NCI-H2227 treated with DMSO at 0.1 percent for 48 hours (cell line): Measurements from ENCODE around the gene NME3.
"Not testable (repeated sequence)": the region's sequence is repeated elsewhere in the genome, so short reads cannot be mapped to it uniquely, and the experiment has no call there.

Experiments used
- DNase-seq: peaks from one replicate; lab custom pipeline; 2025; lab: John Stamatoyannopoulos, UW

Gene NME3

DNA sequence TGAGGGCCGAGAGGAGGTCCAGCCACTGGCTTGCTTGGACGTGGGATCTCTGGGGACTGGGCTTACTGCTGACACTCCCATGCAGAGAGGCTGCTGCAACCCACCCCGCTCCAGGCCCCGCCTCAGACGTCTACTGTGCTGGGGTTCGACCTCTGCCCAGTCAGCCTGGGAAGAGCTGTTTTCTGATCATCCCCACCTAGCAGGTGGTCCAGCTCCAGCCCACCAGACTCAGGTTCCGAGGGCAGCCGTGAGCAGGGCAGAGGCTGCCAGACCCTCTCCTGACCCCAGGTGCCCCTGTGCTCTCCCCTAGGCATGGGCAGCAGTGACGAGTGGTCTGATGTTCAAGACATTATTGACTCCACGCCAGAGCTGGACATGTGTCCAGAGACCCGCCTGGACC, 23.4 kb downstream of the NME3 start:
- no peak for DNase-seq

DNA sequence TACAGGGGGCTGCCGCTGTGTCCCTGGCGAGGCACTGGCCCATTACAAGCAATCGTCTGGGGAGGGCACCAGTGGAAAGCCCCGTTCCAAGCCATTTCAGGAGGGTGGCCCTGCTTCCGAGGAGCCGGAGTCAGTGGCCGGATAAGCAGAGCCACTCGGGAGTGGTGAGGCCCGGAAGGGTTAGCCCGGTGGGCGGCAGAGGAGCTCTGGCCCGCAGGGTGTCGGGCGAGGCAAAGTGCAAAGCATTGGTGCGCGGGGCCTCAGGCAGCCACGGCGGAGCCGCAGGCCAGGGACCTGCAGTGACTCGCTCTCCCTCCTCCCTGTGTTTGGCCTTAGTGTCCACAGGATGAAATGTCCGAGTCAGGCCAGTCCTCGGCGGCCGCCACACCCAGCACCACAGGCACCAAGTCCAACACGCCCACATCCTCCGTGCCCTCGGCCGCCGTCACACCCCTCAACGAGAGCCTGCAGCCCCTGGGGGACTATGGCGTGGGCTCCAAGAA, 24.6 kb downstream of the NME3 start:
- DNase-seq, result no peak

DNA sequence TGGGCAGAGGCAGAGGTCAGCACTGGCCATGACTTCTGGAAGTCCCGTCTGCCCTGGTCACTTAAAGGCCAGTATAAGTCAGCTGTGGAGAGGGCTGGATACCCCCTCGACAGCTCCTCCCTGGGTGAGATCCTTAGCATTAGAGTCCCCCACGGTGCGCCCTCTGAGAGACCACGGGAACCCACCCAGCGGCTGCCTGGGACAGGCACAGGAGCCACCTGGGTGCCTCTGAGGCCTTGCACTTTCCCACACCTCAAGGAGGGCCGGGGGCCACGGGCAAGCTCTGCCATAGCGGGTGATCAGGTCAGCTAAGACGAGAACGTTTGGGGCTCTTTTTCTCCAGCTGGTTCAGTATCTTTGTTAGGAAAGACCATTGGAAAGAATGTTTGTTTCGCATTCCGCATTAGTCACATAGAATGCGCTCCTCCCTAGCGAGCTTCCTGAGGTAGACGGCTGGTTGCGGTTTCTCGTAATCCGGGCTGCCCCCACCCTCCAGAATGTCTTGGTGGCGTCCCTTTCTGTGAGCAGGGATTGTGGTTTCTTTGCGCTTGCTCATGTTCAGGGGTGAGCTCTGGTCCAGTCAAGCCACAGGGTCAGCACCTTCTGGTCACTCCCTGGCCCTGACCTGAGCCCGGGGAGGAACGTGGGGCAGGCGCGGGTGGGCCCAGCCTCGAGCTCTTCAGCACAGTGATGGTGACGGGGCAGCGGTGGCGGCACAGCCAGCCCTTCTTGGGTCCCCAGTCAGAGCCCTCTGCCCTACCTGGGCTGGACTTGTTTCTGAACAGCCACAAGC, 25.2 kb downstream of the NME3 start:
- no peak for DNase-seq

DNA sequence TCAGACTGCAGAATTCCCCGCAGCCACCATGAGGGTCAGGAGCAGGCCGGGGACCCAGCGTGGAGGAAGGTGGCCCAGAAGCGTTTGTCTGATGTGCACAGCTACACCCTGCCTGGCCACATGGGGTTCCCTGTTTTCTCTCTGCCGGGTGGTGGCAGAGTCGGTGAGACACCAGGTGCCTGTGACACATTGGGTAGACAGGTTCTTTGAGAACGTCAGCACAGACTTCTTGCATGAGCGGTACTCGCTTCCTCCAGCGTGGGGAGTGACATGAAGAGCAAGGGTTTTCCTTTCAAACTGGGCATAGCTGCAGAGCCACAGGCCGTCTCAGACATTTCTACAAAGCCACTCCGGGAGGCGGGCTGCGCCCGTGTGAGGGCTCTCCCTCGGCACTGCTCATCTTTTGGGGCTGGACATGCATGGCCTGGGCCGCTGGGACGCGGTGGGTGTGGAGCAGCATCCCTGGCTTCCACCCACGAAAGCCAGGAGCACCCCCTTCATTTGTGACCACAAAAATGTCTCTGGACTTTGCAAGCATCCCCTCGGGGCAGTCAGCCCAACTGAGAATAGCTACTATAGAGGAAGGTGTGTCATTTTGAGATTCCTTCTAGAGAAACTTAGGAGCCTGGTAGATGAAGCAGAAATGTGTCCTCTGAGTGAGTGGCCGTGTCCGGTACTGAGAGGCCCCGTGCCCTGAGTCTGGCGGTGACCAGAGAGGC, 26.0 kb downstream of the NME3 start:
- DNase-seq, result no peak

DNA sequence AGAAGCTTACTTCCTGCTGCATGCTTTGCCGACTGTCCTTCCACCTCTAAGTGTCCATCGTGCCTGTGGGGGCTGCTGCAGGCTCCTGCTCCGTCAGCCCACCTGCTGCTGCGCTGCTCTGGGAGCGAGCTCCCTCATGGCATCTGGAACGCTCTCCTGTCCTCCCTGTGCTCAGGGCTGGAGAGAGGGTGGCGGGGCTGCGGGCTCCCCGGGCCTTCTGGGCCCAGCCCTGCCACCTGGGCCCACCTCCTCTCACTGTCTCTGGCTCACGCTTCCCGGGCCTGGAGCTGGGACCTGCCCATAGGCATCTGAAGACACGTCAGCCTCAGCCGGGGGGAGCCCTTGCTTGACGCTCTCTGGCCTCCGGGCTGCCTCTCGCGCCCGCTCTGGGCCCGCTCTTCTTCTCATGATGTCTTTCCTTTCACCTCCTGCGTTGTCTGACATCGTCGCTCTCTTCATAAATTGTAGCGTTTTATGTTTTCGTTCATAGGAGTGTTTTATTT, 27.0 kb downstream of the NME3 start:
- DNase-seq, result no peak

DNA sequence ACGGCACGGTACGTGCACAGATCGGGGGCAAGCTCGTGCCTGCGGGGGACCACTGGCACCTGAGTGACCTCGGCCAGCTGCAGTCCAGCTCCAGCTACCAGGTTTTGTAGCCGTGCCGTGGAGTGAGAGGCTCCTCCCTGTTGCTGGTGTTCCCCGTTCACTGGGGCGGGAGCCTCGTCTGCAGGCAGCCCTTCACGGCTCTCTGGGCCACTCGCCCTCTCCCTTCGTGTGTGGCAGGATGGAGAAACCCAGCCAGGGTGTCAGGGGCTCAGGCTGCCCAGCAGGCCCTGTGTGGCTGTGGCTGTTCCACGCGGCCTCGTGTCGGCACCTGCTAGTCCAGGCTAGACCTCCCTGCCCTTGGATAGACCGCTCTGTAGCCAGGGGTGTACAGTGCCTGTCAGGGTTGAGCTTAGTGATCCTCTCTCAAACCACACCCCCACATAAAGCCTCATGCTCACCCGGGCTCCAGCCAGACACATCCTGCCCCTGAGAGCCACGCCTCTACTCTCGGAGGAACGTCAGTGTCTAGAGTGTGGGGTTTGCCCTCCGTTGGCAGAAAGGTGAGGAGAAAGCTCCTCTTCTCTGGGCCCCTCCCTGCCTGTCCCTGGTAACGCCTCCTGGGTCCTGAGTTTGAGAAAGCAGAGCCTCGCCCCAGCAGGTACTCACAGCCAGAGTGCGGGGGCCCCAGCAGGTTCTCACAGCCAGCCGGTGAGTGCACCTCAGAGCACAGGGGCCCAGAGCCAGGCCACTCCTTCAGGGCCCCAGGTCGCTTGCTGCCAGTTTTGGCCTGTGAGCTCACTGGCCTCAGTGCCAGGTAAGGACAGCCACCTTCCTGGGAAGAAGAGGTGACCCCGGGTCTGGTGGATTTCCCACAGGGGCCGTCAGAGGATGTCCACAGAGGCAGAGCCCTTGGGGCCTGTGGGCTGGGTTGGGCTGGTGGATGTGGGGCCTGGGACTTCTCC, 27.7 kb downstream of the NME3 start:
- DNase-seq, result no peak

DNA sequence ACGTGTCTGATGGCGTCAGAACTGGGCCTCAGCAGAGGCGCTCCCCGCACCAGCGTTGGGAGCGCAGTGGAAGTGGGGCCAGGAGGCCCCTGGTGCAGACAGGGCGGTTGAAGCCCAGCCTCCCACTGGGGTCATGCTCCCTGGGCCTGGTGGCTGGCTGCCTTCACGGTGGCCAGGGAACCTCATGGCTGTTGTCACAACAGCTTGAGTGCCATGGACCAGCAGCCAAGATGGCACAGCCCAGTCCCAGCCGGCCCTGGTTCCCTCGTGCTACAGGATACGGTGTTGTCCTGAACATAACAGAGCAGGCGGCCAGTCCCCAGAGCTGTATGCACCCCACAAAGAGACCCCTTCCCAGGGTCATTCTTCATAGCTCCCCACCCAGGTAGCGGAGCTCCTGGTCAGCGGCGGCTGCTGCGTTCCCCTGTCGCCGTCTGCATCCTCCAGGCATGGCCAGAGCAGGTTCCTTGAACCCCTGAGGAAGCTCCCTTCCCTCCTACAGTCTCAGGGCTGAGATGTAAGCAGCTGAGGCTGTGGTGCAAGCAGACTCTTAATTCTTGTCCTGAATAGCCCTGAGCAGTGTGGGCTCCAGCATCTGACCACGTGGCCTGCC, 29.7 kb downstream of the NME3 start:
- no peak for DNase-seq

DNA sequence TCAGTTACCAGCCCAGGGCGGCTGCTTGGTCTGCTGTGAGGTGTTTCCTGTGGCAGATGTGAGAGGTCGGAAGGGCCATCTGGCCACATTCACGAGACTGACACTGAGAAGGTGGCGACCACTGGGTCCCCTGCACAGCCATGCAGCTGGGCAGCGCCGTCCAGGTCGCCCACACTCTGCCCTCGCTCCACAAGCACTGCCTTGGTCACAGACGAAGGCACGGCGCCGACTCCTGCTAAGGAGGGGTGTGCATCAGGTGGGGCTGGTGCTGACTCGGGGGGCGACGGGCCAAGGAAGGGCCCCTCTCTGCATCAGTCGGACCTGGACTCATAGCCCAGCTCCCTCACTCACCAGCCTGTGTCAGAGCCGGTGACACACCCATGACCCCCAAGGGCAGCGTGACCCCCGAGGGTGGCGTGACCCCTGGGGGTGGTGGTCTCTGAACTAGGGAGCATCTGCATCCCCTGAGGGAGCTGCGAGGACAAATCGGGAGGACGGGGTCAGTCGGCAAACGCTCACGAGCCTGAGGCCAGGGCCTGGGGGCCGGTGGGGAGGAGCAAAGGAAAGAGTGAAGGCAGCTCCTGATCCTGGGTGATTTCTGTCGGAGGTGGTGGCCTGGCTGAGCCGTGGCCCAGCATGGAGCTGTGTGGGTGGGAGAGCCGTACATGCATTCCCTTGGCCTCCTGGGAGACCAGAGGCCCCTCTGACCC, 30.4 kb downstream of the NME3 start:
- DNase-seq, result no peak

DNA sequence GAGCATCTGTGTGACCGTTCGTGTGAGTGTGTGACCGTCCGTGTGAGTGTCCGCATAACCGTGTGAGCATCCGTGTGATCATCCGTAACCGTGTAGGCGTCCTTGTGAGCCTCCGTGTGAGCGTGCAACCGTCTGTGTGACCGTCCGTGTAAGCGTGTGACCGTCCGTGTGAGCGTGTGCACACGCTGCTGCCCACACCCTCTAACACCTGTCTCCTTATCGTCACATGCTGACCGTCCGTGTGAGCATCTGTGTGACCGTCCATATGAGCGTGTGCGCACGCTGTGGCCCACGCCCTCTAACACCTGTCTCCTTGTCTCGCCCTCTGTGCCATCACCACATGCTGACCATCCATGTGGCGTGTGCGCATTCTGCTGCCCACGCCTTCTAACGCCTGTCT, 31.1 kb downstream of the NME3 start:
- no peak for DNase-seq

DNA sequence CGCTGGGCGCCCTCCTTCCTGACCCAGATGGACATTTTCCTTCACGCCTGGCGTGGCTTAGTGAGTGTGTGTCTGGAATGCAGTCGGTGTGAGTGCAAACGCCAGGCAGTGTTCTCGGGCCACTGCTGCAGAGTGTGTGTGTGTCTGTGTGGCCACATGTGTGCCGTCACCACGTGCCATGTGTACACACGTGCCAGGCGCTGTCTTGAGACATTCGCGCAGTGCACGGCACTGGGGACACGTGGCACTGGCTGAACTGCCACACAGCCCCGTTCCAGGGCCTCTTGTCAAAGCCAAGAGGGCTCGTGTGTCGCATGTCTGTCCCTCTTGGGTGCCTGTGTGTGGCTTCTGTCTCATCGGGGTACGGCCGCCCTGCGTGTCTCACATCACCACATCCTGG, 36.5 kb downstream of the NME3 start:
- DNase-seq, result no peak

DNA sequence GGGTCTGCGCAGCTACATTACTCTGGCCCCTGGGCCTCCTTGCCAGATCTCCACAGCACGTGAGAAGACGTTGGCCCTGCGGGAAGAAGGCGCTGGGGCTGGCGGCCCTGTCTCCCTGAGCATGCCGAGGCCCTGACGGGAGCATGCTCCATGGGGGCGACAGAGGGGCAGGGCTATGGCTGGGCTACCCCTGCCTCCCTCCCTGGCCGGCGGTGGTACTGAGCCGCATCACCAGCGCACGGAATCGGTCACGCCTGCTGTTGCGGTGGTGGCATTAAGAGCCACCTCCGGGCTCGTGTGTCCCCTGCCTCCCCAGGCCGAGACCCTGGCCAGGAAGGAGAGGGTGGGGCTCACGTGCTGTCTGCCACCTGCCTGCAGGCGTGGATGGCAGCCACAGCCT, 37.2 kb downstream of the NME3 start:
- DNase-seq, result no peak

DNA sequence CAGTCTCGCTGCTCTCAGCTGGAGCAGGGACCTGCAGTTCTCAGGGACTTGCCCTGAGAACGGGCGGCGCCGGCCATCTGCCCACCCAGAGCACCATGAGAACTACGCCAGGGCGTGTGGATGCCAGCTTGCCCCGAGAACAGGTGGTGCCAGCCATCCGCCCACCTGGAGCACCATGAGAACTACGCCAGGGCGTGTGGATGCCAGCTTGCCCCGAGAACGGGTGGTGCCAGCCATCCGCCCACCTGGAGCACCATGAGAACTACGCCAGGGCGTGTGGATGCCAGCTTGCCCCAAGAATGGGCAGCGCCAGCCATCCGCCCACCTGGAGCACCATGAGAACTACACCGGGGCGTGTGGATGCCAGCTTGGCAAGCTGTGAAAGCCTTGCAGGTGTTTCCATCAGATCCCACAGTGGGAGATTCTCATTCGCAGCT, 38.8 kb downstream of the NME3 start:
- DNase-seq, result not testable (repeated sequence)

DNA sequence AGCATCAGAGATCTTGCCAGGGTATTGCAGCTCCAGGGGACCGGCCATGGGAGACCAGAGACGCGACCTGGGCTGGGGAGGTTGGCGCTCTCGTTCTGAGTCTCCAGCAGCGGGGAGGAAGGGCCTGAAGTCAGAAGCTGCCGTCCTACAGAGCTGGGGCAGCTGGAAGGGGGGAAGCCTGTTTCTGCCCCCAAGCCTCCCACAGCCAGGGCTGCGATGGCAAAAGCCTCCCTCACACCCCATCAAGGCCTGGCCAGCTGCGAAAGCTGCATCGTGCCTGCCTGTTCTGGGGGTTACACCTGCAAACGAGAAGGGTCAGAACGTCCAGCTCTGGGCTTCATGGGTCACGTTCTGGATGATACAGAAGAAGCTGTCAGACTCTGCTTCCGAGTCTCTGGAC, 39.3 kb downstream of the NME3 start:
- no peak for DNase-seq

DNA sequence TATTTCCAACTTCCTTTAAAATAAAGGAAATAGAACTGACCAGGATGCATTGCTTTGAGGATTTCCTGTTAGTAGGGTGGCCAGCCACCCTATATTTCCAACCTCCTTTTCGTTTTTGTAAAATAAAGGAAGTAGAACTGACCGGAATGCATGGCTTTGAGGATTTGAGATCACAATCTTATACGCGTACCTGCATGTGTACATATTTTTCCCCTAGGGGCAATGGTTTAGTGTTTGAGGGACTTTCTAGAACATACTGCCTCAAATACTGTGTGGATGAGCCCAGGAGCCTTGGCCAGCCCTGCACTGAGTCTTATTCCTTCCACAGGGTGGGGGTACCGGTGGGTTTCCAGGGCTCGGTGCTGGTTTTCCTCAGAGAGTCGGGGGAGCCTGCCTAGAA, 39.7 kb downstream of the NME3 start:
- no peak for DNase-seq

DNA sequence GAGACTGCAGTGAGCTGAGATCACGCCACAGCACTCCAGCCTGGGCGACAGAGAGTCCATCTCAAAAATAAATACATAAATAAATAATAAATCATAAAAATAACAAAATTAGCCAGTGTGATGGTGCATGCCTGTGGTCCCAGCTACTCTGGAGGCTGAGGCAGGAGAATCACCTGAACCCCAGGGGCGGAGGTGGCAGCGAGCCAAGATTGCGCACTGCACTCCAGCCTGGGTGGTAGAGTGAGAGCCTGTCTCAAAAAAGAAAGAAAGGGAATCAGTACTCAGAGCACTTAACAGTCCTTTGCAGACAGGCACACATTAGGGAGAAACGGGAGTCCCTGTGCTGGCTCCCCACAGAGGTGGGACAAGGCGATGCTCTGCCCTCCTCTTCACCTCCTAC, 40.3 kb downstream of the NME3 start:
- DNase-seq, result no peak

DNA sequence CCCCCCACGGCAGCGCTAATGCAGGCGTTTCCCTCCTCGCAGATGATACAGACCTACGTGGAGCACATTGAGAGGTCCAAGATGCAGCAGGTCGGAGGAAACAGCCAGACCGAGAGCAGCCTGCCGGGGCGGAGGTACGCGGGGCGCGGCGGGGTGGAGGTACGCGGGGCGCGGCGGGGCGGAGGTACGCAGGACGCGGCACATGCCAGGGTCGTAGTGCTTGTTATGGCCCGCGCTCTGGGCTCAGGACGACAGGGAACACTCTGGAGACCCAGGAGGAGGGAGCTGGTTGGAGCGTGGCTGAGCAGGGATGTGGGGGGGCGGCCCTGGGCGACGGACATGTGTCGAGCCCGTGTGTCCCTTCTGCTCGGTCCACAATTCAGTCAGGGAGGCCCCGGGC, 41.9 kb downstream of the NME3 start:
- DNase-seq, result no peak

DNA sequence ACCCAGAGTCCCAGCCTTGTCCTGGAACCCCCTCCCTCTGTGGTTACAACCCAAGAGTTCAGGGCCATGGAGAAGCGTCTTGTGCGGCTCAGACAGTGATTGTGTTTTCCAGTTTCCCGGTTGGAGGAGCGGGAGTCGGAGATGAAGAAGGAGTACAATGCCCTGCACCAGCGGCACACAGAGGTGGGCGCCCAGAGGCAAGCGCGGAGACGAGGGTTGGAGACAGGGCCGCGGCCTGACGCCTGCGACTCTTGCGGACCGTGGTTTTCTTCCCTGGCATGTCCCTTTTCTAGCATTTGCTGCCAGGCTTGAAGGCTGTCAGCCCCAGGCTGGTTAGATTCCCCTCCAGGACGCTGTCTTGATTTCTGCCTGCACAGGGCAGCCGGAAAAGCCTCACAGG, 42.3 kb downstream of the NME3 start:
- DNase-seq, result no peak

DNA sequence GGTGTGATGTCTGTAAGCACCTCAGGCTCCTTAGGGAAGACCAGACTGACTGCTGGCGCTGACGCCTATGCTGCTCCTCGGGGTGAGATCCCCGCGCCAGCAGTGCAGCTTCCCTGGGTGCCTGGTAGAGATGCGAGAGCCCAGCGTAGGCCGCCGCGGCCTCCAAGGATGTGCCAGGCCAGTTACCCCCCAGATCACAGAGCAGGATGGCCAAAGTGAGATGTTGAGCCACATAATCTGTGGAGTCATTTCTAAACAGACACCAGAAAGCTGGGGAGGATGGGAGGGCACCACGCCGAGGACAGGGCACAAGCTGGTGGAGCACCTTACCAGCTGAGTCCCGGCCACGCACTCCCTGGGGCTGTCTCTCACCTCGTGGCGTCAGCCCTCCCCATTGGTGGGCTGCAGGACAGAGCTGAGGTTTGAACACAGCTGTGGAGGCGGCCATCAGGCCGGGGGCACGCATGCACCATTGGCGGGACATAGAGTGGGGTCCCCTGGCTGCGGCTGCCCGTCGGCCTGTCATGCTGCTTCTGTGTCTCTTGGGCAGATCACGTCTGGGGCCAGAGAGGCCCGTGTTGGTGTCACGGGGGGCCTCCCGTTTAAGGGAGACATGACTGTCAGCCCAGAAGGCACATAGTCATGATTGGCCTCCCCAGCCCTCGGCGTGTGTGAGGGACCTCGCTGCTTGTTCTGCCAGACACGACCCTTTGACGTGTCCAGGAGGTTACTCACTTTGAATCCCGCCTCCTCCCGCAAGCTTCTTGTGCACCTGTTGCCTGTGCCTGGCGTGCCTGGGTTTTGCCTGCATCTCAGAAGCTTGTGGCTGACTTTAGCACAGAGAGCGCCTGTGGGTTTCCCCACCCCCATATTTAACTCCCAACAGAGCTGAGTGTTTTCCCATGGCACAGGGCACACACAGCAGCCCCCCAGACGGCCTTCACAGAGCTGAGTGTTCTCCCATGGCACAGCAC, 43.4 kb downstream of the NME3 start:
- DNase-seq, result no peak

DNA sequence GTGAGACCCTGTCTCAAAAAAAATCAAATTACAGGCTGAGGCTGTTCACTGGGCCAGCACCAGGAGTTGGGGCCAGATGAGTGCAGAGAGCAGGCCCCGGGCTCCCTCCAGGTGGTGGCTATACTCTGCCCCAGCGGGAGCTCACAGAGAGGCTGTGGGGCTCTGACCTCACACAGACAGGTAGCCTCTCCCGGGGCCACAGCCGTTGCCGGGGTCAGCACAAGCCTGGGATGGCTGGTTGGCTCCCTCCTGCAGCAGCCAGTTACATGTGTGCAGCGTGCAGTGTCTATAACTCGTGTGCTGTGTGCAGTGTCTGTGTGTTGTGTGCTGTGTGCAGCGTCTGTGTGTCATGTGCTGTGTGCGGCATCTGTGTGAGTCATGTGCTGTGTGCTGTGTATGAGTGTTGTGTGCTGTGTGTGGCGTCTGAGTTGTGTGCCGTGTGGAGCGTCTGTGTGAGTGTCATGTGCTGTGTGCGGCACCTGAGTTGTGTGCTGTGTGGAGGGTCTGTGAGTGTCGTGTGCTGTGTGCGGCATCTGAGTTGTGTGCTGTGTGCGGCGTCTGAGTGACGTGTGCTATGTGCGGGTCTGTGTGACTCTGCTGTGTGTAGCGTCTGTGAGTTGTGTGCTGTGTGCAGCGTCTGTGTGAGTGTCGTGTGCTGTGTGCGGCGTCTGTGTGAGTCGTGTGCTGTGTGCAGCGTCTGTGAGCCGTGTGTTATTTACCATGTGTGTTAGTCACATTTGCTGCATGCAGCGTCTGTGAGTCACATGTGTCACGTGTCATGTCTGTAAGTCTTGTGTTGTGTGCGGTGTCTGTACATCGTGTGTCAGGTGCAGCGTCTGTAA, 44.5 kb downstream of the NME3 start:
- DNase-seq, result no peak
